HG03135 (cell line): ENCODE data around the gene LHX3.
"Not testable (repeated sequence)": the region's sequence is repeated elsewhere in the genome, so short reads cannot be mapped to it uniquely, and the experiment has no call there.

ENCODE experiments used
- ATAC-seq: cut with Tn5 transposase; IDR thresholded peaks from one replicate; pipeline ENCODE4 v1.9.1; 2021; ENCODE audit warnings: mild to moderate bottlenecking, moderate library complexity; ENCODE audit not compliant: unreplicated experiment

Gene LHX3

GRCh38 chr9:136242248-136242647, 37.3 kb upstream of the LHX3 start:
- ATAC-seq: no peak

GRCh38 chr9:136241542-136241941, 36.6 kb upstream of the LHX3 start:
- ATAC-seq: no peak

- ATAC-seq: no peak
Observed at GRCh38 chr9:136240941-136241340, 36.0 kb upstream of the LHX3 start.

GRCh38 chr9:136239983-136240330, 35.0 kb upstream of the LHX3 start:
- ATAC-seq: no peak

GRCh38 chr9:136239135-136239982, 34.4 kb upstream of the LHX3 start:
- ATAC-seq: no peak

- ATAC-seq: no peak
Observed at GRCh38 chr9:136238342-136238732, 33.4 kb upstream of the LHX3 start.

- ATAC-seq: no peak
Observed at GRCh38 chr9:136237486-136238341, 32.8 kb upstream of the LHX3 start.

- not testable (repeated sequence) for ATAC-seq
Observed at GRCh38 chr9:136236471-136237410, 31.8 kb upstream of the LHX3 start.

- ATAC-seq: no peak
Observed at GRCh38 chr9:136235709-136236455, 31.0 kb upstream of the LHX3 start.

GRCh38 chr9:136235171-136235570, 30.2 kb upstream of the LHX3 start:
- no peak for ATAC-seq

- no peak for ATAC-seq
Observed at GRCh38 chr9:136234597-136234996, 29.7 kb upstream of the LHX3 start.

- no peak for ATAC-seq
Observed at GRCh38 chr9:136233868-136234267, 28.9 kb upstream of the LHX3 start.

- ATAC-seq: no peak
Observed at GRCh38 chr9:136233411-136233810, 28.5 kb upstream of the LHX3 start.

GRCh38 chr9:136232969-136233368, 28.0 kb upstream of the LHX3 start:
- ATAC-seq: no peak

- no peak for ATAC-seq
Observed at GRCh38 chr9:136231478-136232297, 26.8 kb upstream of the LHX3 start.

- ATAC-seq: no peak
Observed at GRCh38 chr9:136230773-136231172, 25.8 kb upstream of the LHX3 start.

- ATAC-seq: no peak
Observed at GRCh38 chr9:136230365-136230764, 25.4 kb upstream of the LHX3 start.

GRCh38 chr9:136229096-136230065, 24.5 kb upstream of the LHX3 start:
- no peak for ATAC-seq
